ENCODE results near the gene MAPK4. TPM values are rescaled to one million over a fixed set of nuclear protein-coding genes. Genes with fewer than 3 reads are reported as not detected.

MAPK4 gene
- total RNA-seq, 3 donors from 2014 or later = 0.64 to 1.9 (median 1.3) TPM

- H3K9me3 ChIP-seq = no peaks in the 10 kb centered on the region
- intact Hi-C loops (cut with DNase I; ENCODE audit: low total_unique reads) = no loop called here
- no peaks in the 10 kb centered on the region for H3K36me3 ChIP-seq
- TF ChIP-seq POLR2AphosphoS5 (IDR thresholded peaks at IDR 0.05) = no peak
- no peak for TF ChIP-seq CTCF (IDR thresholded peaks at IDR 0.05)
- TF ChIP-seq POLR2A (IDR thresholded peaks at IDR 0.05) = no peak
- H3K27me3 ChIP-seq = no peaks in the 10 kb centered on the region
- no peak for DNase-seq (ENCODE audit: low spot score in 2 of 2)
- H3K4me3 ChIP-seq = no peak overlapping the region
- no peaks in the 10 kb centered on the region for H3K4me1 ChIP-seq
- H3K27ac ChIP-seq = no peak overlapping the region
Observed at GRCh38 chr18:50680966-50681365, 121.1 kb downstream of the MAPK4 start.

- TF ChIP-seq POLR2A (IDR thresholded peaks at IDR 0.05) (no peak), CTCF (IDR thresholded peaks at IDR 0.05) (no peak), POLR2AphosphoS5 (IDR thresholded peaks at IDR 0.05) (no peak)
- no peaks in the 10 kb centered on the region for H3K36me3 ChIP-seq
- intact Hi-C loops (cut with DNase I; ENCODE audit: low total_unique reads) = no loop called here
- H3K4me1 ChIP-seq = no peaks in the 10 kb centered on the region
- no peak overlapping the region for H3K27ac ChIP-seq
- no peak for DNase-seq (ENCODE audit: low spot score in 2 of 2)
- H3K4me3 ChIP-seq = no peak overlapping the region
- no peaks in the 10 kb centered on the region for H3K27me3 ChIP-seq
- H3K9me3 ChIP-seq = no peaks in the 10 kb centered on the region
Observed at GRCh38 chr18:50682852-50683251, 123.0 kb downstream of the MAPK4 start.

GRCh38 chr18:50686409-50686808, 126.5 kb downstream of the MAPK4 start:
- H3K36me3 ChIP-seq = no peaks in the 10 kb centered on the region
- H3K4me3 ChIP-seq = no peak overlapping the region
- no peaks in the 10 kb centered on the region for H3K4me1 ChIP-seq
- no peaks in the 10 kb centered on the region for H3K9me3 ChIP-seq
- intact Hi-C loops (cut with DNase I; ENCODE audit: low total_unique reads) = loop anchor here (1.0 kb wide), 1 partner anchor 18 kb away; no protein-coding TSS in a partner anchor
- no peak for DNase-seq (ENCODE audit: low spot score in 2 of 2)
- no peak overlapping the region for H3K27ac ChIP-seq
- H3K27me3 ChIP-seq = no peaks in the 10 kb centered on the region
- TF ChIP-seq CTCF (IDR thresholded peaks at IDR 0.05) (no peak), POLR2AphosphoS5 (IDR thresholded peaks at IDR 0.05) (no peak), POLR2A (IDR thresholded peaks at IDR 0.05) (no peak)

GRCh38 chr18:50687491-50687890, 127.6 kb downstream of the MAPK4 start:
- H3K36me3 ChIP-seq = no peaks in the 10 kb centered on the region
- H3K4me1 ChIP-seq = no peaks in the 10 kb centered on the region
- intact Hi-C loops (cut with DNase I; ENCODE audit: low total_unique reads) = no loop called here
- TF ChIP-seq POLR2A (IDR thresholded peaks at IDR 0.05) = no peak
- H3K9me3 ChIP-seq = no peaks in the 10 kb centered on the region
- H3K27ac ChIP-seq = no peak overlapping the region
- DNase-seq (ENCODE audit: low spot score in 2 of 2) = no peak
- H3K27me3 ChIP-seq = no peaks in the 10 kb centered on the region
- no peak overlapping the region for H3K4me3 ChIP-seq

GRCh38 chr18:50689578-50689977, 129.7 kb downstream of the MAPK4 start:
- no peaks in the 10 kb centered on the region for H3K36me3 ChIP-seq
- no peak for DNase-seq (ENCODE audit: low spot score in 2 of 2)
- H3K27me3 ChIP-seq = no peaks in the 10 kb centered on the region
- TF ChIP-seq POLR2A (IDR thresholded peaks at IDR 0.05) (no peak), CTCF (IDR thresholded peaks at IDR 0.05) (no peak), POLR2AphosphoS5 (IDR thresholded peaks at IDR 0.05) (no peak)
- H3K4me3 ChIP-seq = no peak overlapping the region
- no peaks in the 10 kb centered on the region for H3K9me3 ChIP-seq
- H3K4me1 ChIP-seq = no peaks in the 10 kb centered on the region
- intact Hi-C loops (cut with DNase I; ENCODE audit: low total_unique reads) = no loop called here
- H3K27ac ChIP-seq = no peak overlapping the region

GRCh38 chr18:50694147-50694546, 134.3 kb downstream of the MAPK4 start:
- Histone ChIP-seq H3K9me3 (no peaks in the 10 kb centered on the region), H3K27ac (no peak overlapping the region), H3K4me3 (no peak overlapping the region), H3K4me1 (no peaks in the 10 kb centered on the region), H3K27me3 (no peaks in the 10 kb centered on the region), H3K36me3 (no peaks in the 10 kb centered on the region)
- TF ChIP-seq POLR2A (IDR thresholded peaks at IDR 0.05) = no peak
- TF ChIP-seq CTCF (IDR thresholded peaks at IDR 0.05) = no peak
- no peak for TF ChIP-seq POLR2AphosphoS5 (IDR thresholded peaks at IDR 0.05)
- DNase-seq (ENCODE audit: low spot score in 2 of 2) = no peak
- intact Hi-C loops (cut with DNase I; ENCODE audit: low total_unique reads) = no loop called here

Measured in breast epithelium (tissue), 4 donors.